Measurements from ENCODE around the gene ABI3BP. TPM values are rescaled to one million over a fixed set of nuclear protein-coding genes. Genes with fewer than 3 reads are reported as not detected.
A peak's percentile ranks its signal among the peaks of the same experiment; 100 is the strongest.

The ABI3BP gene
- total and polyA plus RNA-seq, 2 experiments from 2014 or later: 6.8 to 30.3 TPM

DNA sequence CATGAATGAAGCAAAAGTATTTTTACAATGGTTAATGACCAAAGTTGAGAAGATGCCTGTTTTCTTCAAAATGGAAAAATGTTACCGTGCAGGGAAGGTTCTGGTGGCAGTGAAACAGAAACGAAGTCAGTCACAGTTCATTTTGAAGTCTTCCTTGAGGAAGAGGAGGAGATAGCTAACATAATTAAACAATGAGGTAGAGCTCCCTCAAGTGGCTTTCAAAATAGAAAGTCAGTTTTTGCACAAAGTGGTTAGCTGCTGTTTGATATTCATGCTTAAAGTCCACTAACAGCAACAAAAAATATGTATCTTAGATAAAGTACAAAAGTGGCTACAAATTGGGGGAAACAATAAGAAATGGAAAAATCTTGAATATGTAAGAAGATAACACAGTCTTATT lies 196.7 kb downstream of the ABI3BP start:
- no peaks in the 10 kb centered on the region for H4K20me1 ChIP-seq (ENCODE audit: insufficient read depth)
- TF ChIP-seq EZH2phosphoT487 (IDR thresholded peaks at IDR 0.05; ENCODE audit: insufficient read depth, low read depth): no peak
- TF ChIP-seq EZH2 (IDR thresholded peaks at IDR 0.05; ENCODE audit: insufficient read depth, poor library complexity, severe bottlenecking): no peak
- peak; percentile 42 for DNase-seq
- peaks cover 12% of the 10 kb centered on the region; the same call in 1 of the 2 replicates for H3F3A ChIP-seq (ENCODE audit: insufficient read depth)
- H2AFZ ChIP-seq: peak overlapping the region; percentile 81
- peak overlapping the region; percentile 47; the same call in 1 of the 2 replicates for H3K9ac ChIP-seq
- H3K4me1 ChIP-seq (ENCODE audit: insufficient read depth): peaks cover 6% of the 10 kb centered on the region
- H3K36me3 ChIP-seq (ENCODE audit: low read depth): no peaks in the 10 kb centered on the region
- no peak overlapping the region for H3K27ac ChIP-seq
- H3K27me3 ChIP-seq (replicated peaks; ENCODE audit: insufficient read depth): no peaks in the 10 kb centered on the region
- WGBS, 2 experiments (ENCODE audit: low coverage in 1 of 2, low lambda C conversion rate in 2 of 2, missing lambda C conversion rate in 2 of 2): 2 to 5% methylated on average over 2 of the region's 2 CpGs
- H3K4me3 ChIP-seq: peak overlapping the region; percentile 60
- H3K9me3 ChIP-seq (ENCODE audit: low read depth): no peaks in the 10 kb centered on the region
- H3K79me2 ChIP-seq (ENCODE audit: insufficient read depth): no peaks in the 10 kb centered on the region
- in situ Hi-C loops (cut with MboI): no loop called here
- no peaks in the 10 kb centered on the region for H3K9me2 ChIP-seq (ENCODE audit: insufficient read depth)
- H3K4me2 ChIP-seq (ENCODE audit: unreplicated experiment): peak overlapping the region; percentile 71

DNA sequence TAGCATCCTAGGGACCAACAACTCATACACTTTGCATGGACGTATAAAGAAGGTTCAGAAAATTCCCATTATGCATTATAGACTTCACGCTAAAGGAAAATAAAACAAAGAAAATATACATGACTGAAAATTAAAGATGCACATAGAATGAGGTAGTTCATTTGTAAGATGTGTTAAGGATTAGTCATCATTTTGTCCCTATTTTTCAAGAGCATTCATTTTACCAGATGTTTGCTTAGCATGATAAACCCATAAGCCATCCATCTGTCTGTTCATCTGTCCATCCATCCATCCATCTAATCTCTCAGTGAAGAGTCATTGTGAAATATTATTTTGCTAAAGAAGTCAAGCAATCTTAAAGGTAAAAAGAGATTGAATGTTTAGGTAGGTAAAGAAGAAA lies 203.6 kb downstream of the ABI3BP start:
- no peaks in the 10 kb centered on the region for H3K9me3 ChIP-seq (ENCODE audit: low read depth)
- TF ChIP-seq EZH2phosphoT487 (IDR thresholded peaks at IDR 0.05; ENCODE audit: insufficient read depth, low read depth) (no peak), EZH2 (IDR thresholded peaks at IDR 0.05; ENCODE audit: insufficient read depth, poor library complexity, severe bottlenecking) (no peak)
- H3K36me3 ChIP-seq (ENCODE audit: low read depth): no peaks in the 10 kb centered on the region
- H3K79me2 ChIP-seq (ENCODE audit: insufficient read depth): no peaks in the 10 kb centered on the region
- H3F3A ChIP-seq (ENCODE audit: insufficient read depth): no peaks in the 10 kb centered on the region
- H3K9ac ChIP-seq: no peak overlapping the region
- DNase-seq: peak; percentile 31
- 98% methylated on average over 2 of the region's 2 CpGs for WGBS, 2 experiments (ENCODE audit: low coverage in 1 of 2, low lambda C conversion rate in 2 of 2, missing lambda C conversion rate in 2 of 2)
- in situ Hi-C loops (cut with MboI): no loop called here
- H3K27me3 ChIP-seq (replicated peaks; ENCODE audit: insufficient read depth): no peaks in the 10 kb centered on the region
- no peak overlapping the region for H3K4me2 ChIP-seq (ENCODE audit: unreplicated experiment)
- H2AFZ ChIP-seq: no peak overlapping the region
- H3K4me1 ChIP-seq (ENCODE audit: insufficient read depth): no peaks in the 10 kb centered on the region
- H3K9me2 ChIP-seq (ENCODE audit: insufficient read depth): no peaks in the 10 kb centered on the region; the same call in 1 of the 2 replicates
- H4K20me1 ChIP-seq (ENCODE audit: insufficient read depth): no peaks in the 10 kb centered on the region
- no peak overlapping the region for H3K27ac ChIP-seq
- no peak overlapping the region for H3K4me3 ChIP-seq

DNA sequence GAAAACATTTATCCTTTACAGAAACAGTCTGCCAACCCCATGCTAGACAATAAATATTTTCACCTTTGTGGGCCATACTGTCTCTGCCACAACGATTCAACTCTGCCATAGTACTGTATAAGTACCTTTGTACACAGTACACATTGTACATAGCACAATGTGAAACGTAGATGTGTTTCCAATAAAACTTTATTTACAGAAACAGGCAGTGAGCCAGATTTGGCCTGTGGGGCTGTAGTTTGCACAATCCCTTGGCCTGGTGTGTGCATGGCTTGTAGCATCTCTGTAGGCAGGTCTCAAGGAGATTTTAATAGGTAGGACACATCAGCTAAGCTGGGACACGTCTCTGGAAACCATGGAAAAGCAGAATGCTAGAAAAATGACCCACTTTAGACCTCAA lies 209.6 kb downstream of the ABI3BP start:
- Histone ChIP-seq H3K4me2 (ENCODE audit: unreplicated experiment) (no peak overlapping the region), H3K4me3 (no peak overlapping the region), H2AFZ (no peak overlapping the region), H3K9me3 (ENCODE audit: low read depth) (no peaks in the 10 kb centered on the region), H3F3A (ENCODE audit: insufficient read depth) (peaks cover 26% of the 10 kb centered on the region; the same call in 1 of the 2 replicates), H3K27ac (peak overlapping the region; percentile 23; the same call in 1 of the 2 replicates), H4K20me1 (ENCODE audit: insufficient read depth) (no peaks in the 10 kb centered on the region), H3K27me3 (replicated peaks; ENCODE audit: insufficient read depth) (no peaks in the 10 kb centered on the region), H3K79me2 (ENCODE audit: insufficient read depth) (no peaks in the 10 kb centered on the region), H3K4me1 (ENCODE audit: insufficient read depth) (peaks cover 44% of the 10 kb centered on the region), H3K9ac (no peak overlapping the region), H3K36me3 (ENCODE audit: low read depth) (no peaks in the 10 kb centered on the region), H3K9me2 (ENCODE audit: insufficient read depth) (no peaks in the 10 kb centered on the region; the same call in none of the 2 replicates)
- 87 to 94% methylated on average over 3 of the region's 3 CpGs for WGBS, 2 experiments (ENCODE audit: low coverage in 1 of 2, low lambda C conversion rate in 2 of 2, missing lambda C conversion rate in 2 of 2)
- in situ Hi-C loops (cut with MboI): no loop called here
- TF ChIP-seq EZH2 (IDR thresholded peaks at IDR 0.05; ENCODE audit: insufficient read depth, poor library complexity, severe bottlenecking) (no peak), EZH2phosphoT487 (IDR thresholded peaks at IDR 0.05; ENCODE audit: insufficient read depth, low read depth) (no peak)
- no peak for DNase-seq

DNA sequence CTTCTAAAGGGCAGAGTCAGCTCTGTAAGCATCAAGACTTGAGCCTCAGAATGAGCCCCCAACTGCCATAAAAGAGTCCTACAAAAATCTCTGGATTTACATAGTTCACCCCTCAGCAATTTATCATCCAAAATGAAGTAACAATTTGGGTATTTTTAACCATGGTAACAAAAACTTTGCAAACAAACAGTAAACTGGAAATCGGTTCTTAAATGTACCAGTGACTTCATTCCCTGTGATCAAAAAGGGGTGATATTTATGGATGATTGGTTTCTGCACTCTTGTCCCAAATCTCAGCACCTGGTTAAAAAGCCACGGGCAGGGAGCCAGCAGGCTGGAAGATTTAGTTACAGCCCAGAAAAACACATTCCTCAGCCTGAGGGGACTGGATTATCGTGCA lies 210.3 kb downstream of the ABI3BP start:
- Histone ChIP-seq H3K27ac (peak overlapping the region; percentile 23), H3K4me1 (ENCODE audit: insufficient read depth) (peaks cover 45% of the 10 kb centered on the region), H4K20me1 (ENCODE audit: insufficient read depth) (no peaks in the 10 kb centered on the region), H2AFZ (no peak overlapping the region), H3K79me2 (ENCODE audit: insufficient read depth) (no peaks in the 10 kb centered on the region), H3K27me3 (replicated peaks; ENCODE audit: insufficient read depth) (no peaks in the 10 kb centered on the region), H3K4me3 (no peak overlapping the region), H3K9ac (peak overlapping the region; percentile 25; the same call in 1 of the 2 replicates), H3K36me3 (ENCODE audit: low read depth) (no peaks in the 10 kb centered on the region), H3K9me3 (ENCODE audit: low read depth) (no peaks in the 10 kb centered on the region), H3F3A (ENCODE audit: insufficient read depth) (peaks cover 28% of the 10 kb centered on the region), H3K9me2 (ENCODE audit: insufficient read depth) (no peaks in the 10 kb centered on the region; the same call in none of the 2 replicates), H3K4me2 (ENCODE audit: unreplicated experiment) (peak overlapping the region; percentile 23)
- TF ChIP-seq EZH2 (IDR thresholded peaks at IDR 0.05; ENCODE audit: insufficient read depth, poor library complexity, severe bottlenecking): no peak
- in situ Hi-C loops (cut with MboI): no loop called here
- 19 to 26% methylated on average over 3 of the region's 3 CpGs for WGBS, 2 experiments (ENCODE audit: low coverage in 1 of 2, low lambda C conversion rate in 2 of 2, missing lambda C conversion rate in 2 of 2)
- peak; percentile 58 for DNase-seq

Data from GM23248 (cell line).